Measurements from ENCODE around the gene DRD3. TPM values are rescaled to one million over a fixed set of nuclear protein-coding genes. Genes with fewer than 3 reads are reported as not detected.

DRD3 gene
- total RNA-seq, 1 donor from 2014 or later: not detected

- ChIA-PET POLR2A (no interaction called here), CTCF (no interaction called here)
- Mint-ChIP-seq H3K9me3 (no peaks in the 10 kb centered on the region), H3K27me3 (no peaks in the 10 kb centered on the region), H3K4me1 (no peaks in the 10 kb centered on the region), H3K27ac (no peak overlapping the region), H3K4me3 (no peak overlapping the region), H3K36me3 (ENCODE audit: low read depth) (peaks cover 94% of the 10 kb centered on the region)
- intact Hi-C loops (cut with micrococcal nuclease): no loop called here
- ATAC-seq (ENCODE audit: low read depth): no peak
- DNase-seq: no peak
- TF ChIP-seq CTCF (IDR thresholded peaks at IDR 0.05): no peak
Observed at GRCh38 chr3:114080201-114080600, 98.7 kb downstream of the DRD3 start.

GRCh38 chr3:114079761-114080160 lies 99.1 kb downstream of the DRD3 start:
- Mint-ChIP-seq H3K27me3 (no peaks in the 10 kb centered on the region), H3K4me1 (no peaks in the 10 kb centered on the region), H3K36me3 (ENCODE audit: low read depth) (peaks cover 94% of the 10 kb centered on the region), H3K27ac (no peak overlapping the region), H3K9me3 (no peaks in the 10 kb centered on the region), H3K4me3 (no peak overlapping the region)
- ChIA-PET POLR2A (no interaction called here), CTCF (no interaction called here)
- no peak for TF ChIP-seq CTCF (IDR thresholded peaks at IDR 0.05)
- DNase-seq (no peak), ATAC-seq (ENCODE audit: low read depth) (no peak)
- intact Hi-C loops (cut with micrococcal nuclease): no loop called here

GRCh38 chr3:114078126-114078525 lies 100.7 kb downstream of the DRD3 start:
- Mint-ChIP-seq H3K4me3 (no peak overlapping the region), H3K36me3 (ENCODE audit: low read depth) (peaks cover 95% of the 10 kb centered on the region), H3K9me3 (no peaks in the 10 kb centered on the region), H3K27ac (no peak overlapping the region), H3K27me3 (no peaks in the 10 kb centered on the region), H3K4me1 (no peaks in the 10 kb centered on the region)
- CTCF ChIA-PET: interaction anchor here (0.7 kb wide), 1 partner anchor 1044 kb away, joined by 5 read pairs; no protein-coding TSS in a partner anchor
- intact Hi-C loops (cut with micrococcal nuclease): no loop called here
- ATAC-seq (ENCODE audit: low read depth) (no peak), DNase-seq (no peak)
- TF ChIP-seq CTCF (IDR thresholded peaks at IDR 0.05): no peak
- POLR2A ChIA-PET: no interaction called here

Other genes starting within 250 kb of the DRD3 start
- 22.7 and 27.4 TPM in 2 replicates for gene ZDHHC23, start 231.0 kb downstream of the DRD3 start, total RNA-seq
- 14.7 and 17.2 TPM in 2 replicates for gene CCDC191, start 122.5 kb downstream of the DRD3 start, total RNA-seq
- 63.1 and 75.5 TPM in 2 replicates for gene QTRT2, start 122.3 kb downstream of the DRD3 start, total RNA-seq
- 0.53 and 0.66 TPM in 2 replicates for gene ZNF80, start 58.5 kb upstream of the DRD3 start, total RNA-seq
- gene TIGIT, start 115.0 kb upstream of the DRD3 start, total RNA-seq: 3.3 and 6.8 TPM in 2 replicates